HepG2 (cell line): ENCODE results near the gene MTIF3. TPM values are rescaled to one million over a fixed set of nuclear protein-coding genes. Genes with fewer than 3 reads are reported as not detected.

ENCODE experiments used
- ATAC-seq: fragments of 200-7000 bp; cut with Tn5 transposase; 3 replicates; pipeline ENCODE4 v1.9.1; 2020; ENCODE audit warnings: mild to moderate bottlenecking, moderate library complexity
- BruUV-seq: library from RNA; stranded (reverse); fragments of 400-500 nt; replicated peaks from 2 replicates; lab custom pipeline; 2021; lab: Mats Ljungman, UMichigan
- CTCF ChIA-PET: fragments of 300-600 bp; formaldehyde crosslinking; extraction: SDS; loops from one replicate; lab custom pipeline; 2021; ENCODE audit warnings: low total read pairs, inconsistent platforms, low intra/inter-chr PET ratio; lab: Yijun Ruan, JAX
- POLR2A ChIA-PET: fragments of 350-600 bp; sonication (Branson Sonifier 250); formaldehyde crosslinking; loops from one replicate; lab custom pipeline; 2020; ENCODE audit warnings: antibody characterized with exemption, inconsistent platforms; lab: Yijun Ruan, JAX
- DNase-seq: peaks from one replicate; pipeline ENCODE4 v3.0.0-alpha.2; 2015; ENCODE audit warnings: low spot score
- FAIRE-seq: peaks from 3 replicates; lab custom pipeline; 2011; peaks lifted over from hg19 to GRCh38; lab: Jason Lieb, UNC
- H2AFZ ChIP-seq: one replicate; pipeline ENCODE4 v1.6.1; 2011; ENCODE audit warnings: low read length, inconsistent platforms
- H3K27ac ChIP-seq: fragments of 300-600 bp; 3 replicates; pipeline ENCODE4 v1.8.0; 2011; ENCODE audit warnings: mixed run types, mild to moderate bottlenecking, mixed read lengths, low read length, inconsistent platforms; ENCODE audit not compliant: insufficient read depth; ENCODE audit errors: extremely low read length
- H3K27me3 ChIP-seq, 2 experiments: fragments of 200-600 bp in 1 of 2; 2 replicates in 1 of 2; 3 replicates in 1 of 2; pipeline versions ENCODE4 v1.6.0 to v1.8.0; 2011; ENCODE audit warnings: low read length in 2 of 2, mild to moderate bottlenecking in 2 of 2, moderate library complexity in 2 of 2, inconsistent platforms in 1 of 2; ENCODE audit not compliant: insufficient read depth in 2 of 2, control insufficient read depth in 1 of 2
- H3K36me3 ChIP-seq, 2 experiments: fragments of 200-600 bp in 1 of 2; replicated peaks in 1 of 2; 2 replicates in 1 of 2; 3 replicates in 1 of 2; pipeline versions ENCODE4 v1.5.1 to v1.8.0; 2011; ENCODE audit warnings: low read length in 2 of 2, inconsistent platforms in 1 of 2; ENCODE audit not compliant: insufficient read depth in 2 of 2, control insufficient read depth in 1 of 2
- H3K4me1 ChIP-seq: 2 replicates; pipeline ENCODE4 v1.5.1; 2012; ENCODE audit warnings: low read length, inconsistent platforms; ENCODE audit not compliant: insufficient read depth
- H3K4me2 ChIP-seq: 2 replicates; pipeline ENCODE4 v1.6.0; 2011; ENCODE audit warnings: low read depth, low read length, inconsistent platforms
- H3K4me3 ChIP-seq, 3 experiments: fragments of 200-600 bp in 1 of 3; sonication (generic), shearing (Covaris generic) in 1 of 3; replicated peaks in 1 of 3; 2 replicates each; pipeline ENCODE4 v1.5.1; 2011 to 2016; ENCODE audit warnings: low read length in 3 of 3, inconsistent platforms in 2 of 3, low read depth in 2 of 3, mild to moderate bottlenecking in 2 of 3, control low read depth in 1 of 3, mixed read lengths in 1 of 3; ENCODE audit not compliant: insufficient read depth in 1 of 3
- H3K79me2 ChIP-seq: one replicate; pipeline ENCODE4 v1.6.1; 2011; ENCODE audit warnings: low read length, inconsistent platforms; ENCODE audit not compliant: insufficient read depth
- H3K9ac ChIP-seq: 2 replicates; pipeline ENCODE4 v1.6.0; 2011; ENCODE audit warnings: mild to moderate bottlenecking, low read depth, low read length, inconsistent platforms; ENCODE audit not compliant: insufficient read depth
- H3K9me3 ChIP-seq: 2 replicates; pipeline ENCODE4 v1.5.1; 2012; ENCODE audit warnings: mild to moderate bottlenecking, low read length
- H4K20me1 ChIP-seq: 2 replicates; pipeline ENCODE4 v1.6.0; 2011; ENCODE audit warnings: inconsistent platforms, mild to moderate bottlenecking, low read length, moderate library complexity; ENCODE audit not compliant: insufficient read depth
- CBX5 ChIP-seq: sonication (generic); formaldehyde crosslinking; IDR thresholded peaks from 2 replicates; pipeline ENCODE4 v1.4.0; 2020; ENCODE audit warnings: missing genetic modification reagents, borderline replicate concordance
- MAFG ChIP-seq: sonication (generic); formaldehyde crosslinking; IDR thresholded peaks from 2 replicates; pipeline ENCODE4 v1.5.1; 2020; ENCODE audit warnings: mild to moderate bottlenecking, missing genetic modification reagents
- NPAS2 ChIP-seq: sonication (generic); formaldehyde crosslinking; IDR thresholded peaks from 2 replicates; pipeline ENCODE4 v1.8.0; 2022; ENCODE audit warnings: mild to moderate bottlenecking, missing genetic modification reagents, borderline replicate concordance
- PHF21A ChIP-seq: sonication (generic); formaldehyde crosslinking; IDR thresholded peaks from 2 replicates; pipeline ENCODE4 v1.5.0; 2020; ENCODE audit warnings: mild to moderate bottlenecking, missing genetic modification reagents
- SP2 ChIP-seq: sonication (generic); formaldehyde crosslinking; IDR thresholded peaks from 2 replicates; pipeline ENCODE4 v1.5.1; 2020; ENCODE audit warnings: mild to moderate bottlenecking, missing genetic modification reagents
- TFDP2 ChIP-seq: sonication (generic); formaldehyde crosslinking; IDR thresholded peaks from 2 replicates; pipeline ENCODE4 v1.4.0; 2020; ENCODE audit warnings: missing genetic modification reagents
- TOE1 ChIP-seq: sonication (generic); formaldehyde crosslinking; IDR thresholded peaks from 2 replicates; pipeline ENCODE4 v1.4.0; 2020; ENCODE audit warnings: mild to moderate bottlenecking, missing genetic modification reagents
- ZNF44 ChIP-seq: sonication (generic); formaldehyde crosslinking; IDR thresholded peaks from 2 replicates; pipeline ENCODE4 v1.5.1; 2020; ENCODE audit warnings: mild to moderate bottlenecking, missing genetic modification reagents
- ZNF451 ChIP-seq: sonication (generic); formaldehyde crosslinking; IDR thresholded peaks from 2 replicates; pipeline ENCODE4 v1.5.0; 2020; ENCODE audit warnings: mild to moderate bottlenecking, missing genetic modification reagents
- ZNF720 ChIP-seq: sonication (generic); formaldehyde crosslinking; IDR thresholded peaks from 2 replicates; pipeline ENCODE4 v1.4.0; 2020; ENCODE audit warnings: missing genetic modification reagents
- ZSCAN30 ChIP-seq: sonication (generic); formaldehyde crosslinking; IDR thresholded peaks from 2 replicates; pipeline ENCODE4 v1.5.0; 2020; ENCODE audit warnings: mild to moderate bottlenecking, missing genetic modification reagents
- WGBS: methylation state at CpG from one replicate; pipeline ENCODE4 v1.1.6; 2017; ENCODE audit warnings: low lambda C conversion rate; 5-methylcytosine and 5-hydroxymethylcytosine counted together
- in situ Hi-C: cut with HindIII; loops from 2 replicates; pipeline ENCODE4 v1.10.0; 2017; ENCODE audit warnings: low pct_unique_long_range_greater_than_20kb; ENCODE audit not compliant: extremely low pct_ligation_motif_present
- intact Hi-C: fragments of 100-400 bp; cut with micrococcal nuclease; formaldehyde crosslinking; loops from one replicate; pipeline ENCODE4 v1.10.0; 2022; ENCODE audit not compliant: unreplicated experiment
- polyA plus RNA-seq, 8 experiments: library from polyadenylated mRNA; depleted of rRNA in 3 of 8; stranded (reverse) in 7 of 8; unstranded in 1 of 8; fragments of >200 nt; fragmentation: Illumina TruSeq in 4 of 8; extraction: Trizol in 4 of 8; gene quantifications; 2 replicates each; pipeline versions ENCODE4 v1.2.1 to v1.2.3, GENCODE V29; 2011 to 2016; ENCODE audit warnings: low read depth in 4 of 8, missing spikeins in 1 of 8, mixed read lengths in 1 of 8; ENCODE audit not compliant: insufficient read depth in 1 of 8
- total RNA-seq, 5 experiments: library from RNA; depleted of rRNA; stranded (reverse); fragments of >200 nt; fragmentation: Illumina TruSeq; extraction: Trizol; gene quantifications; 2 replicates each; pipeline ENCODE4 v1.2.3, GENCODE V29; 2016; ENCODE audit warnings: low read depth in 1 of 5

Gene MTIF3
- total and polyA plus RNA-seq, 2 of the 13 experiments (the other 11 are each of a cell fraction or from before 2014, with no cell fraction given), result 33.7 to 40.6 TPM

DNA sequence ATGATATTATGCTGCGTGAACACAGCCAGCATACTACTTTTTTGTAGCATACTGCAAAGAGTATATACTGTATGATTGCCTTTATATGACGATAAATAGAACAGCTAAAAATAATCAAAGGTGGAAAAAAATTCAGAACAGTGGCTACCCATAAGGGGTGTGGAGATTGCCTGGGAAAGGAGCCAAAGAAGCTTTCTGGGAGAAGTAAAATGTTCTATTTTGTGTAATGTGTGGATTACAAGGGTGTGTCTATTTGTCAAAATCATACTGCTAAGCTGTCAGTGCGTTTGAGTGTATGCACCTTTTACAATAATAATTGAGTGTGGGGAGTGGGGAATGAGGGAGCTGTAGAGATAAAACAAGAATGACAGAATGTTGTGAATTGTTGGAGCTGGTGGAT lies 45.2 kb upstream of the MTIF3 start:
- H3K27ac ChIP-seq, result no peak overlapping the region
- CTCF ChIA-PET, result no interaction called here

GRCh38 chr13:27493981-27494380 lies 43.6 kb upstream of the MTIF3 start:
- no peaks in the 10 kb centered on the region for H4K20me1 ChIP-seq
- H3K27ac ChIP-seq, result no peak overlapping the region
- H3K4me2 ChIP-seq, result no peak overlapping the region
- no peak for TF ChIP-seq MAFG (CRISPR knock-in tag)
- no peak for TF ChIP-seq ZNF44 (CRISPR knock-in tag)
- TF ChIP-seq TOE1 (CRISPR knock-in tag), result no peak
- TF ChIP-seq NPAS2 (CRISPR knock-in tag), result no peak
- ChIA-PET CTCF (no interaction called here), POLR2A (no interaction called here)
- H2AFZ ChIP-seq, result no peak overlapping the region
- FAIRE-seq (no peak), ATAC-seq (no peak), DNase-seq (no peak)
- no peak overlapping the region for H3K4me3 ChIP-seq
- H3K36me3 ChIP-seq, result no peaks in the 10 kb centered on the region
- in situ Hi-C loops (loop anchor here (25.0 kb wide), 1 partner anchor 493 kb away; the partner anchor contains the start of gene URAD), intact Hi-C loops (no loop called here)
- no peaks in the 10 kb centered on the region for H3K79me2 ChIP-seq
- H3K27me3 ChIP-seq, result peaks cover 1 to 2% of the 10 kb centered on the region in 2 experiments; a peak in 2 of 5 replicates
- H3K9ac ChIP-seq, result no peak overlapping the region
- BruUV-seq, result no TSS peak
- no peaks in the 10 kb centered on the region for H3K9me3 ChIP-seq
- 71% methylated on average over 2 of the region's 2 CpGs for WGBS
- H3K4me1 ChIP-seq, result no peaks in the 10 kb centered on the region

More for the DNA sequence above, 45.2 kb upstream of the MTIF3 start:
- no peaks in the 10 kb centered on the region for H3K4me1 ChIP-seq
- H2AFZ ChIP-seq, result no peak overlapping the region
- POLR2A ChIA-PET, result no interaction called here
- H3K4me3 ChIP-seq, result no peak overlapping the region
- FAIRE-seq (no peak), ATAC-seq (no peak), DNase-seq (no peak)
- no peaks in the 10 kb centered on the region for H3K79me2 ChIP-seq
- H3K27me3 ChIP-seq, result peaks cover 1 to 2% of the 10 kb centered on the region in 2 experiments; a peak in 2 of 5 replicates
- no peak overlapping the region for H3K4me2 ChIP-seq
- in situ Hi-C loops, result loop anchor here (25.0 kb wide), 1 partner anchor 492 kb away; the partner anchor contains the start of gene URAD
- TF ChIP-seq CBX5 (CRISPR knock-in tag) (no peak), PHF21A (CRISPR knock-in tag) (no peak), TFDP2 (CRISPR knock-in tag) (no peak), ZNF451 (no peak), ZNF720 (CRISPR knock-in tag) (no peak), SP2 (CRISPR knock-in tag) (no peak), ZSCAN30 (CRISPR knock-in tag) (no peak)
- WGBS, result 26% methylated on average over 3 of the region's 3 CpGs
- no peaks in the 10 kb centered on the region for H3K36me3 ChIP-seq
- no peaks in the 10 kb centered on the region for H4K20me1 ChIP-seq
- no TSS peak for BruUV-seq
- intact Hi-C loops, result no loop called here
- H3K9me3 ChIP-seq, result no peaks in the 10 kb centered on the region
- H3K9ac ChIP-seq, result no peak overlapping the region
